HepG2 (cell line): ENCODE measurements around the gene TGM2. TPM values are rescaled to one million over a fixed set of nuclear protein-coding genes. Genes with fewer than 3 reads are reported as not detected.
A peak's percentile ranks its signal among the peaks of the same experiment; 100 is the strongest.

Experiments
- AKAP8 ChIP-seq: sonication (generic); formaldehyde crosslinking; IDR thresholded peaks from 2 replicates; pipeline ENCODE4 v1.5.1; 2020; ENCODE audit warnings: mild to moderate bottlenecking, missing genetic modification reagents
- ARNT2 ChIP-seq: sonication (generic); formaldehyde crosslinking; IDR thresholded peaks from 2 replicates; pipeline ENCODE4 v1.8.0; 2022; ENCODE audit warnings: mild to moderate bottlenecking, low read depth, missing genetic modification reagents, moderate library complexity
- HHEX ChIP-seq: IDR thresholded peaks from 2 replicates; pipeline ENCODE4 v1.6.1; 2016; ENCODE audit warnings: control low read depth
- POGZ ChIP-seq: sonication (generic); formaldehyde crosslinking; IDR thresholded peaks from 2 replicates; pipeline ENCODE4 v1.4.0; 2020; ENCODE audit warnings: mild to moderate bottlenecking, missing genetic modification reagents
- SP1 ChIP-seq, 2 experiments: fragments of 450-650 bp in 1 of 2; sonication (generic) in 1 of 2; formaldehyde crosslinking in 1 of 2; IDR thresholded peaks; 2 replicates each; pipeline versions ENCODE4 v1.4.0 to v1.6.1; 2016 to 2020; ENCODE audit warnings: missing genetic modification reagents in 1 of 2
- ZMYM2 ChIP-seq: sonication (generic); formaldehyde crosslinking; IDR thresholded peaks from 2 replicates; pipeline ENCODE4 v1.8.0; 2022; ENCODE audit warnings: mild to moderate bottlenecking, missing genetic modification reagents
- ZNF207 ChIP-seq: fragments of 450-650 bp; IDR thresholded peaks from 2 replicates; pipeline ENCODE4 v1.6.1; 2016; ENCODE audit warnings: antibody characterized with exemption, borderline replicate concordance
- ZSCAN21 ChIP-seq: sonication (generic); formaldehyde crosslinking; IDR thresholded peaks from 2 replicates; pipeline ENCODE4 v1.8.0; 2022; ENCODE audit warnings: mild to moderate bottlenecking, missing genetic modification reagents, moderate library complexity, borderline replicate concordance
- polyA plus RNA-seq, 8 experiments: library from polyadenylated mRNA; depleted of rRNA in 3 of 8; stranded (reverse) in 7 of 8; unstranded in 1 of 8; fragments of >200 nt; fragmentation: Illumina TruSeq in 4 of 8; extraction: Trizol in 4 of 8; gene quantifications; 2 replicates each; pipeline versions ENCODE4 v1.2.1 to v1.2.3, GENCODE V29; 2011 to 2016; ENCODE audit warnings: low read depth in 4 of 8, missing spikeins in 1 of 8, mixed read lengths in 1 of 8; ENCODE audit not compliant: insufficient read depth in 1 of 8
- total RNA-seq, 5 experiments: library from RNA; depleted of rRNA; stranded (reverse); fragments of >200 nt; fragmentation: Illumina TruSeq; extraction: Trizol; gene quantifications; 2 replicates each; pipeline ENCODE4 v1.2.3, GENCODE V29; 2016; ENCODE audit warnings: low read depth in 1 of 5
- TF ChIP-seq, protein P1 (sequence below): sonication (generic); formaldehyde crosslinking; IDR thresholded peaks from 2 replicates; pipeline ENCODE4 v1.4.0; 2020; ENCODE audit warnings: missing genetic modification reagents, borderline replicate concordance
- TF ChIP-seq, protein P2 (sequence below): sonication (generic); formaldehyde crosslinking; IDR thresholded peaks from 2 replicates; pipeline ENCODE4 v1.4.0; 2020; ENCODE audit warnings: missing genetic modification reagents
- TF ChIP-seq, protein P3 (sequence below): sonication (generic); formaldehyde crosslinking; IDR thresholded peaks from 2 replicates; pipeline ENCODE4 v1.4.0; 2020; ENCODE audit warnings: missing genetic modification reagents
- TF ChIP-seq, protein P4 (sequence below): sonication (generic); formaldehyde crosslinking; IDR thresholded peaks from 2 replicates; pipeline ENCODE4 v1.9.0; 2021; ENCODE audit warnings: missing genetic modification reagents, borderline replicate concordance

The TGM2 gene
- total and polyA plus RNA-seq, 2 of the 13 experiments (the other 11 are each of a cell fraction or from before 2014, with no cell fraction given) = 4.2 to 46.4 TPM

DNA sequence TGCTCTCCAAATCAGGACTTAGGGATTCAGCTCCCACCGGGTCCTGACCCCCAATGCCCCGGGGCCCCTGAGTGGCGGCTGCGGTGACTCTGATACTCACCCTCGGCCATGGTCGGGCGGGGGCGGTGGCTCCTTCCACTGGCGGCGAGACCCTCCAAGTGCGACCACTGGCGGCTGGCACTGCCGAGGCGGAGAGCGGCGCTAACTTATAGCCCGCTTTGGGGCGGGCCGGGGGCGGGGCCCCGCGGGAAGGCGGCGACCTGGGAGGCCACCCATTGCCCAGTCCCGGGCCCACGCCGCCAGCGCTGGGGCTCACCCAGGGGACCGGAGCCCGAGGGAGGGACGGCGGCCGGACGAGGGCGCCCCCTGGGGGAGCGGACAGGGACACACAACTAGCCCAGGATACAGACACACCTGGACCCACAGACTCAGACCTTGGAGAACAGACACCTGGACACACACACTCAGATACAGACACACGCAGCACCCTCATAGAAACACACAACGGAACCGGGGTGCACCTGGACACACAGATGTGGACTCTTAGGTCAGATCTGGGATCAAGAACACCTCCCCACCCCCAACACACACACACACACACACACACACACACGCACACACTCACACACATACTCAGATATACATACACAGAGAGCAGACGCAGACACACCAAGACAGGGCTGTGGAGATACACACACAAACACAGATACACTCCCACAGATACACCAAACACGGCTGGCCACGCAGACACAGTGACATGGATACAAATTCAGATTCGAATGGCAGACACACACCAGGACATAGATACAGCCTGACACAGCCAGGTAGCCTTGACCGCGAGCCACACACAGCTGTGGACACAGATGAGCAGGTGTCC lies at the start of gene TGM2 (continued):
- TF ChIP-seq, protein P1, sequence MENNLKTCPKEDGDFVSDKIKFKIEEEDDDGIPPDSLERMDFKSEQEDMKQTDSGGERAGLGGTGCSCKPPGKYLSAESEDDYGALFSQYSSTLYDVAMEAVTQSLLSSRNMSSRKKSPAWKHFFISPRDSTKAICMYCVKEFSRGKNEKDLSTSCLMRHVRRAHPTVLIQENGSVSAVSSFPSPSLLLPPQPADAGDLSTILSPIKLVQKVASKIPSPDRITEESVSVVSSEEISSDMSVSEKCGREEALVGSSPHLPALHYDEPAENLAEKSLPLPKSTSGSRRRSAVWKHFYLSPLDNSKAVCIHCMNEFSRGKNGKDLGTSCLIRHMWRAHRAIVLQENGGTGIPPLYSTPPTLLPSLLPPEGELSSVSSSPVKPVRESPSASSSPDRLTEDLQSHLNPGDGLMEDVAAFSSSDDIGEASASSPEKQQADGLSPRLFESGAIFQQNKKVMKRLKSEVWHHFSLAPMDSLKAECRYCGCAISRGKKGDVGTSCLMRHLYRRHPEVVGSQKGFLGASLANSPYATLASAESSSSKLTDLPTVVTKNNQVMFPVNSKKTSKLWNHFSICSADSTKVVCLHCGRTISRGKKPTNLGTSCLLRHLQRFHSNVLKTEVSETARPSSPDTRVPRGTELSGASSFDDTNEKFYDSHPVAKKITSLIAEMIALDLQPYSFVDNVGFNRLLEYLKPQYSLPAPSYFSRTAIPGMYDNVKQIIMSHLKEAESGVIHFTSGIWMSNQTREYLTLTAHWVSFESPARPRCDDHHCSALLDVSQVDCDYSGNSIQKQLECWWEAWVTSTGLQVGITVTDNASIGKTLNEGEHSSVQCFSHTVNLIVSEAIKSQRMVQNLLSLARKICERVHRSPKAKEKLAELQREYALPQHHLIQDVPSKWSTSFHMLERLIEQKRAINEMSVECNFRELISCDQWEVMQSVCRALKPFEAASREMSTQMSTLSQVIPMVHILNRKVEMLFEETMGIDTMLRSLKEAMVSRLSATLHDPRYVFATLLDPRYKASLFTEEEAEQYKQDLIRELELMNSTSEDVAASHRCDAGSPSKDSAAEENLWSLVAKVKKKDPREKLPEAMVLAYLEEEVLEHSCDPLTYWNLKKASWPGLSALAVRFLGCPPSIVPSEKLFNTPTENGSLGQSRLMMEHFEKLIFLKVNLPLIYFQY (CRISPR knock-in tag) = peak; percentile 97
- TF ChIP-seq, protein P2, sequence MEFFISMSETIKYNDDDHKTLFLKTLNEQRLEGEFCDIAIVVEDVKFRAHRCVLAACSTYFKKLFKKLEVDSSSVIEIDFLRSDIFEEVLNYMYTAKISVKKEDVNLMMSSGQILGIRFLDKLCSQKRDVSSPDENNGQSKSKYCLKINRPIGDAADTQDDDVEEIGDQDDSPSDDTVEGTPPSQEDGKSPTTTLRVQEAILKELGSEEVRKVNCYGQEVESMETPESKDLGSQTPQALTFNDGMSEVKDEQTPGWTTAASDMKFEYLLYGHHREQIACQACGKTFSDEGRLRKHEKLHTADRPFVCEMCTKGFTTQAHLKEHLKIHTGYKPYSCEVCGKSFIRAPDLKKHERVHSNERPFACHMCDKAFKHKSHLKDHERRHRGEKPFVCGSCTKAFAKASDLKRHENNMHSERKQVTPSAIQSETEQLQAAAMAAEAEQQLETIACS (CRISPR knock-in tag) = no peak
- TF ChIP-seq AKAP8 (CRISPR knock-in tag) = no peak
- TF ChIP-seq, protein P3, sequence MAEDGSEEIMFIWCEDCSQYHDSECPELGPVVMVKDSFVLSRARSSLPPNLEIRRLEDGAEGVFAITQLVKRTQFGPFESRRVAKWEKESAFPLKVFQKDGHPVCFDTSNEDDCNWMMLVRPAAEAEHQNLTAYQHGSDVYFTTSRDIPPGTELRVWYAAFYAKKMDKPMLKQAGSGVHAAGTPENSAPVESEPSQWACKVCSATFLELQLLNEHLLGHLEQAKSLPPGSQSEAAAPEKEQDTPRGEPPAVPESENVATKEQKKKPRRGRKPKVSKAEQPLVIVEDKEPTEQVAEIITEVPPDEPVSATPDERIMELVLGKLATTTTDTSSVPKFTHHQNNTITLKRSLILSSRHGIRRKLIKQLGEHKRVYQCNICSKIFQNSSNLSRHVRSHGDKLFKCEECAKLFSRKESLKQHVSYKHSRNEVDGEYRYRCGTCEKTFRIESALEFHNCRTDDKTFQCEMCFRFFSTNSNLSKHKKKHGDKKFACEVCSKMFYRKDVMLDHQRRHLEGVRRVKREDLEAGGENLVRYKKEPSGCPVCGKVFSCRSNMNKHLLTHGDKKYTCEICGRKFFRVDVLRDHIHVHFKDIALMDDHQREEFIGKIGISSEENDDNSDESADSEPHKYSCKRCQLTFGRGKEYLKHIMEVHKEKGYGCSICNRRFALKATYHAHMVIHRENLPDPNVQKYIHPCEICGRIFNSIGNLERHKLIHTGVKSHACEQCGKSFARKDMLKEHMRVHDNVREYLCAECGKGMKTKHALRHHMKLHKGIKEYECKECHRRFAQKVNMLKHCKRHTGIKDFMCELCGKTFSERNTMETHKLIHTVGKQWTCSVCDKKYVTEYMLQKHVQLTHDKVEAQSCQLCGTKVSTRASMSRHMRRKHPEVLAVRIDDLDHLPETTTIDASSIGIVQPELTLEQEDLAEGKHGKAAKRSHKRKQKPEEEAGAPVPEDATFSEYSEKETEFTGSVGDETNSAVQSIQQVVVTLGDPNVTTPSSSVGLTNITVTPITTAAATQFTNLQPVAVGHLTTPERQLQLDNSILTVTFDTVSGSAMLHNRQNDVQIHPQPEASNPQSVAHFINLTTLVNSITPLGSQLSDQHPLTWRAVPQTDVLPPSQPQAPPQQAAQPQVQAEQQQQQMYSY = peak; percentile 75; the same call in 1 of the 2 replicates
- TF ChIP-seq ZNF207 = 0 out of 2 replicates have a peak, but pooled peaks have one; percentile 72
- TF ChIP-seq, protein P4, sequence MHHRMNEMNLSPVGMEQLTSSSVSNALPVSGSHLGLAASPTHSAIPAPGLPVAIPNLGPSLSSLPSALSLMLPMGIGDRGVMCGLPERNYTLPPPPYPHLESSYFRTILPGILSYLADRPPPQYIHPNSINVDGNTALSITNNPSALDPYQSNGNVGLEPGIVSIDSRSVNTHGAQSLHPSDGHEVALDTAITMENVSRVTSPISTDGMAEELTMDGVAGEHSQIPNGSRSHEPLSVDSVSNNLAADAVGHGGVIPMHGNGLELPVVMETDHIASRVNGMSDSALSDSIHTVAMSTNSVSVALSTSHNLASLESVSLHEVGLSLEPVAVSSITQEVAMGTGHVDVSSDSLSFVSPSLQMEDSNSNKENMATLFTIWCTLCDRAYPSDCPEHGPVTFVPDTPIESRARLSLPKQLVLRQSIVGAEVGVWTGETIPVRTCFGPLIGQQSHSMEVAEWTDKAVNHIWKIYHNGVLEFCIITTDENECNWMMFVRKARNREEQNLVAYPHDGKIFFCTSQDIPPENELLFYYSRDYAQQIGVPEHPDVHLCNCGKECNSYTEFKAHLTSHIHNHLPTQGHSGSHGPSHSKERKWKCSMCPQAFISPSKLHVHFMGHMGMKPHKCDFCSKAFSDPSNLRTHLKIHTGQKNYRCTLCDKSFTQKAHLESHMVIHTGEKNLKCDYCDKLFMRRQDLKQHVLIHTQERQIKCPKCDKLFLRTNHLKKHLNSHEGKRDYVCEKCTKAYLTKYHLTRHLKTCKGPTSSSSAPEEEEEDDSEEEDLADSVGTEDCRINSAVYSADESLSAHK (CRISPR knock-in tag) = 0 out of 2 replicates have a peak, but pooled peaks have one; percentile 73
- TF ChIP-seq HHEX (CRISPR knock-in tag) = no peak
- TF ChIP-seq POGZ = peak; percentile 72
- TF ChIP-seq SP1 (IDR thresholded peaks at IDR 0.05) = peak; percentile 65; the same call in 1 of the 2 replicates
- peak; percentile 82 for TF ChIP-seq SP1 (CRISPR knock-in tag; IDR thresholded peaks at IDR 0.05)
- peak; percentile 64; the same call in 1 of the 2 replicates for TF ChIP-seq ZMYM2 (CRISPR knock-in tag)
- peak; percentile 66; the same call in 1 of the 2 replicates for TF ChIP-seq ZSCAN21 (CRISPR knock-in tag)
- 0 out of 2 replicates have a peak, but pooled peaks have one; percentile 71 for TF ChIP-seq ARNT2 (CRISPR knock-in tag)
